ENCODE measurements around the gene DIS3L2. TPM values are rescaled to one million over a fixed set of nuclear protein-coding genes. Genes with fewer than 3 reads are reported as not detected.

DIS3L2 gene
- total RNA-seq, 4 donors from 2014 or later: 22.2 to 31.6 (median 27.8) TPM

GRCh38 chr2:232053777-232054176 lies 92.3 kb downstream of the DIS3L2 start:
- TF ChIP-seq, protein P1, sequence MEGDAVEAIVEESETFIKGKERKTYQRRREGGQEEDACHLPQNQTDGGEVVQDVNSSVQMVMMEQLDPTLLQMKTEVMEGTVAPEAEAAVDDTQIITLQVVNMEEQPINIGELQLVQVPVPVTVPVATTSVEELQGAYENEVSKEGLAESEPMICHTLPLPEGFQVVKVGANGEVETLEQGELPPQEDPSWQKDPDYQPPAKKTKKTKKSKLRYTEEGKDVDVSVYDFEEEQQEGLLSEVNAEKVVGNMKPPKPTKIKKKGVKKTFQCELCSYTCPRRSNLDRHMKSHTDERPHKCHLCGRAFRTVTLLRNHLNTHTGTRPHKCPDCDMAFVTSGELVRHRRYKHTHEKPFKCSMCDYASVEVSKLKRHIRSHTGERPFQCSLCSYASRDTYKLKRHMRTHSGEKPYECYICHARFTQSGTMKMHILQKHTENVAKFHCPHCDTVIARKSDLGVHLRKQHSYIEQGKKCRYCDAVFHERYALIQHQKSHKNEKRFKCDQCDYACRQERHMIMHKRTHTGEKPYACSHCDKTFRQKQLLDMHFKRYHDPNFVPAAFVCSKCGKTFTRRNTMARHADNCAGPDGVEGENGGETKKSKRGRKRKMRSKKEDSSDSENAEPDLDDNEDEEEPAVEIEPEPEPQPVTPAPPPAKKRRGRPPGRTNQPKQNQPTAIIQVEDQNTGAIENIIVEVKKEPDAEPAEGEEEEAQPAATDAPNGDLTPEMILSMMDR (IDR thresholded peaks at IDR 0.05): no peak
- ATAC-seq (ENCODE audit: low FRiP score) (no peak), DNase-seq (ENCODE audit: low spot score) (no peak)

- no peak for DNase-seq (ENCODE audit: low spot score)
- TF ChIP-seq, protein P1 (IDR thresholded peaks at IDR 0.05): no peak
- ATAC-seq (ENCODE audit: low FRiP score): no peak
Observed at GRCh38 chr2:232058063-232058877, 96.8 kb downstream of the DIS3L2 start.

GRCh38 chr2:232058931-232059330 lies 97.4 kb downstream of the DIS3L2 start:
- DNase-seq (ENCODE audit: low spot score): no peak
- ATAC-seq (ENCODE audit: low FRiP score): no peak
- TF ChIP-seq, protein P1 (IDR thresholded peaks at IDR 0.05): no peak

DNA sequence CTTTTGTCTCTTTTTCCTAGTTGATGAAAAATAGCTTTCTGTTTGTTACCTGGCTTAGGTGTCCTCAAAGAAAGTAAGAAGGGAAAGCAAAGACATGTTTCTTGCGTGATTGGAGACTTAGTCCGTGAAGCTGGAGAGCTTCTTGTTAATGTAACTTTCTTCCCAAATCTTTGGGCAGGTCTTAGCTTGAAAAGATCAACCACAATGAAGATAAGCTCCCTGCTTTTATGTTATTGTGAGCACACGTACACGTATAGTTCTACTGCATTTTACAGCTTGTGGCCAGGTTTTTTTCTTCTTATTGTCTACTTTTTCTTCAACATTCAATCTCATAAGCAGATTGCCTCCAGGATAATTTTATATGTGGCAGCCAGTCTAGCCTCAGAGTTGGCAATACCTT lies 99.8 kb downstream of the DIS3L2 start:
- DNase-seq (ENCODE audit: low spot score): no peak
- TF ChIP-seq, protein P1 (IDR thresholded peaks at IDR 0.05): no peak
- no peak for ATAC-seq (ENCODE audit: low FRiP score)

- no peak for ATAC-seq (ENCODE audit: low FRiP score)
- TF ChIP-seq, protein P1 (IDR thresholded peaks at IDR 0.05): no peak
Observed at GRCh38 chr2:232073026-232073425, 111.5 kb downstream of the DIS3L2 start.

DNA sequence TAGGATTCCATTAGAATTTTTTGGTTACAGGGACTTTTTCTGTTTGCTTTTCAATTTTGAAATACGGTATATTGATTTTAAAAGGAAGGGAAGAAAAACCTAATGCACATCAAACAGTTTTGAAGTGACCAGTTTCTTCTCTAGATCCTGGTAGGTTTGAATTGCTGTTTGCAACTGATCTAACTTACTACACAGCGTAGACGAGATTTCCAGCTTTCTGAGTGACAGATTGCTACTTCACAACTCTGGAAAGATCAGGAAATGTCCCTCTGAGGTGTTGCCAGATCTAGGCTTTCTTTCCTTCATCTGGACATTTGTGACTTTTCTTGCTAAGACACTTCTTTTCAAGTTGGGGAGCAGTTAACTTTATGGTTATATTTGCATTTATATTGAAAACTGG lies 112.2 kb downstream of the DIS3L2 start:
- DNase-seq (ENCODE audit: low spot score) (no peak), ATAC-seq (ENCODE audit: low FRiP score) (no peak)
- TF ChIP-seq, protein P1 (IDR thresholded peaks at IDR 0.05): no peak

More at GRCh38 chr2:232073026-232073425, 111.5 kb downstream of the DIS3L2 start:
- no peak for DNase-seq (ENCODE audit: low spot score)

GRCh38 chr2:232075080-232075479 lies 113.6 kb downstream of the DIS3L2 start:
- TF ChIP-seq, protein P1 (IDR thresholded peaks at IDR 0.05): no peak
- ATAC-seq (ENCODE audit: low FRiP score) (no peak), DNase-seq (ENCODE audit: low spot score) (no peak)

Data from omental fat pad (tissue), 4 donors.